Nephron progenitor cell (in vitro differentiated cells): ENCODE results near the gene USH2A.
"Not testable (repeated sequence)": the region's sequence is repeated elsewhere in the genome, so short reads cannot be mapped to it uniquely, and the experiment has no call there.

Experiments
- DNase-seq: peaks from one replicate; pipeline ENCODE4 v3.0.0; 2021
- H3K27ac Mint-ChIP-seq: 2 replicates; pipeline ENCODE4 v1.8.0; 2021; ENCODE audit warnings: mild to moderate bottlenecking, moderate library complexity, mixed read lengths
- H3K27me3 Mint-ChIP-seq: 2 replicates; pipeline ENCODE4 v1.8.0; 2021; ENCODE audit warnings: mild to moderate bottlenecking, low read depth, mixed read lengths; ENCODE audit not compliant: poor library complexity
- H3K36me3 Mint-ChIP-seq: 2 replicates; pipeline ENCODE4 v1.8.0; 2021; ENCODE audit warnings: low read depth, mixed read lengths
- H3K4me1 Mint-ChIP-seq: 2 replicates; pipeline ENCODE4 v1.8.0; 2021; ENCODE audit warnings: mixed read lengths
- H3K4me3 Mint-ChIP-seq: 2 replicates; pipeline ENCODE4 v1.8.0; 2021; ENCODE audit warnings: mild to moderate bottlenecking, moderate library complexity, mixed read lengths
- H3K9me3 Mint-ChIP-seq: 2 replicates; pipeline ENCODE4 v1.8.0; 2021; ENCODE audit warnings: mild to moderate bottlenecking, moderate library complexity, mixed read lengths
- CTCF ChIP-seq: fragments of 200-600 bp; sonication (generic); IDR thresholded peaks from 2 replicates; pipeline ENCODE4 v1.5.0; 2021; ENCODE audit warnings: antibody characterized with exemption

USH2A gene

GRCh38 chr1:216356945-216357344, 66.3 kb downstream of the USH2A start:
- Mint-ChIP-seq H3K27ac (no peak overlapping the region), H3K4me1 (no peaks in the 10 kb centered on the region), H3K36me3 (no peaks in the 10 kb centered on the region), H3K9me3 (no peaks in the 10 kb centered on the region), H3K27me3 (no peaks in the 10 kb centered on the region), H3K4me3 (no peak overlapping the region)
- no peak for TF ChIP-seq CTCF
- no peak for DNase-seq

GRCh38 chr1:216350186-216350585, 73.1 kb downstream of the USH2A start:
- DNase-seq: no peak
- H3K27me3 Mint-ChIP-seq: no peaks in the 10 kb centered on the region
- H3K9me3 Mint-ChIP-seq: peaks cover 5% of the 10 kb centered on the region
- H3K27ac Mint-ChIP-seq: no peak overlapping the region
- no peak for TF ChIP-seq CTCF
- H3K4me1 Mint-ChIP-seq: no peaks in the 10 kb centered on the region
- H3K36me3 Mint-ChIP-seq: no peaks in the 10 kb centered on the region
- H3K4me3 Mint-ChIP-seq: no peak overlapping the region

- H3K36me3 Mint-ChIP-seq: no peaks in the 10 kb centered on the region
- H3K27ac Mint-ChIP-seq: no peak overlapping the region
- no peak for DNase-seq
- H3K4me1 Mint-ChIP-seq: no peaks in the 10 kb centered on the region
- H3K4me3 Mint-ChIP-seq: no peak overlapping the region
- no peak for TF ChIP-seq CTCF
- peaks cover 5% of the 10 kb centered on the region for H3K9me3 Mint-ChIP-seq
- H3K27me3 Mint-ChIP-seq: peaks cover 3% of the 10 kb centered on the region
Observed at GRCh38 chr1:216346526-216346925, 76.7 kb downstream of the USH2A start.

GRCh38 chr1:216340542-216340941, 82.7 kb downstream of the USH2A start:
- DNase-seq, H3K27me3 Mint-ChIP-seq, H3K4me1 Mint-ChIP-seq, H3K36me3 Mint-ChIP-seq, H3K4me3 Mint-ChIP-seq, H3K27ac Mint-ChIP-seq, H3K9me3 Mint-ChIP-seq: not testable (repeated sequence)

GRCh38 chr1:216332462-216332861, 90.8 kb downstream of the USH2A start:
- TF ChIP-seq CTCF: no peak
- Mint-ChIP-seq H3K4me1 (no peaks in the 10 kb centered on the region), H3K27me3 (no peaks in the 10 kb centered on the region), H3K9me3 (no peaks in the 10 kb centered on the region), H3K27ac (no peak overlapping the region), H3K4me3 (no peak overlapping the region), H3K36me3 (no peaks in the 10 kb centered on the region)
- no peak for DNase-seq

GRCh38 chr1:216332003-216332402, 91.2 kb downstream of the USH2A start:
- Mint-ChIP-seq H3K4me1 (no peaks in the 10 kb centered on the region), H3K9me3 (no peaks in the 10 kb centered on the region), H3K4me3 (no peak overlapping the region), H3K27me3 (no peaks in the 10 kb centered on the region), H3K27ac (no peak overlapping the region), H3K36me3 (no peaks in the 10 kb centered on the region)
- DNase-seq: no peak
- no peak for TF ChIP-seq CTCF
